Kidney (tissue), 14 donors: ENCODE data around the gene NINL. TPM values are rescaled to one million over a fixed set of nuclear protein-coding genes. Genes with fewer than 3 reads are reported as not detected.

Experiments
- DNase-seq, 5 donors: peaks; one replicate each; pipeline ENCODE4 v3.0.0-alpha.2; 2013 to 2020
- FAIRE-seq: peaks from 2 replicates; lab custom pipeline; 2012; peaks lifted over from hg19 to GRCh38; lab: Jason Lieb, UNC
- H3K27ac ChIP-seq, 2 donors: one replicate each; pipeline ENCODE4 v1.7.0; 2013; ENCODE audit warnings: low read depth in 2 of 2, low read length in 2 of 2, inconsistent platforms in 1 of 2
- H3K27me3 ChIP-seq: one replicate; pipeline ENCODE4 v1.7.1; 2013; ENCODE audit warnings: low read length, inconsistent platforms; ENCODE audit not compliant: control insufficient read depth, insufficient read depth
- H3K36me3 ChIP-seq, 3 donors: one replicate each; pipeline versions ENCODE4 v1.7.0 to v1.7.1; 2013; ENCODE audit warnings: low read length in 3 of 3, control low read depth in 1 of 3, inconsistent platforms in 1 of 3; ENCODE audit not compliant: insufficient read depth in 3 of 3, control insufficient read depth in 2 of 3
- H3K4me1 ChIP-seq, 3 donors: one replicate each; pipeline versions ENCODE4 v1.7.0 to v1.7.1; 2013; ENCODE audit warnings: low read length in 3 of 3, inconsistent platforms in 1 of 3, low read depth in 1 of 3; ENCODE audit not compliant: control insufficient read depth in 2 of 3, insufficient read depth in 2 of 3
- H3K4me3 ChIP-seq, 3 donors: one replicate each; pipeline versions ENCODE4 v1.7.0 to v1.8.1; 2013; ENCODE audit warnings: low read length in 3 of 3, control low read depth in 1 of 3, inconsistent platforms in 1 of 3
- H3K9ac ChIP-seq, 3 donors: one replicate each; pipeline versions ENCODE4 v1.7.0 to v1.7.1; 2013; ENCODE audit warnings: low read length in 3 of 3, control low read depth in 1 of 3, inconsistent platforms in 1 of 3
- H3K9me3 ChIP-seq, 3 donors: one replicate each; pipeline versions ENCODE4 v1.7.0 to v1.7.1; 2013; ENCODE audit warnings: low read length in 3 of 3, control low read depth in 1 of 3, inconsistent platforms in 1 of 3; ENCODE audit not compliant: control insufficient read depth in 2 of 3, insufficient read depth in 1 of 3
- CTCF ChIP-seq: IDR thresholded peaks from 3 replicates; pipeline ENCODE4 v1.5.1; 2012; ENCODE audit warnings: mild to moderate bottlenecking, moderate library complexity, borderline replicate concordance; ENCODE audit not compliant: insufficient read depth; ENCODE audit errors: extremely low read depth
- intact Hi-C: fragments of 100-400 bp; cut with DNase I; formaldehyde crosslinking; loops from one replicate; pipeline ENCODE4 v1.11.1; 2022
- polyA plus RNA-seq: library from polyadenylated mRNA; stranded (reverse); fragments of 350-450 nt; fragmentation: Illumina TruSeq; extraction: RNeasy Lipid Tissue Mini Kit (QIAGEN cat#74804); gene quantifications from one replicate; pipeline ENCODE4 v1.2.3, GENCODE V29; 2014; ENCODE audit warnings: low read depth, low replicate concordance; ENCODE audit not compliant: insufficient read depth
- total RNA-seq: library from RNA; stranded (reverse); fragmentation: NEBNext Ultra II Directional; extraction: Animal tissue kit (Norgen Biotek cat#: 25700); gene quantifications from one replicate; pipeline ENCODE4 v1.2.1, GENCODE V29; 2021
- donor health status: control.
- donor health status: control.
- donor health status: control.
- donor health status: control.
- donor health status: control.
- donor health status: DM: yes; HTN: yes; CAD: no.
- donor health status: Normal renal cell carcinoma (clear cell type).

NINL gene
- total and polyA plus RNA-seq, 2 donors from 2014 or later: 23.4 to 25.2 TPM

DNA sequence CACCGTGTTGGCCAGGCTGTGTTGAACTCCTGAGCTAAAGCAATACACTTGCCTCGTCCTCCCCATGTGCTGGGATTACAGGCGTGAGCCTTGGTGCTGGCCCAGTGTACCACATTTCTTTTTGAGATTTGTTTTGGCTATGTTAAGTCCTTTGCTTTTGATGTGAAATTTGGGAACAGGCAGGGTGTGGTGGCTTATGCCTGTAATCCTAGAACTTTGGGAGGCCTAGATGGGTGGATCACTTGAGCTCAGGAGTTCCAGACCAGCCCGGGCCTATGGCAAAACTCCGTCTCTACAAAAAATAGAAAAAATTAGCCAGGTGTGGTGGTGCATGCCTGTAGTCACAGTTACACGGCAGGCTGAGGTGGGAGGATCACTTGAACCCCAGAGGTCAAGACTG lies 137.7 kb downstream of the NINL start:
- Histone ChIP-seq H3K27me3 (no peaks in the 10 kb centered on the region), H3K36me3 (peaks cover 0 to 8% (median 4%) of the 10 kb centered on the region in 3 donors), H3K9ac (no peak overlapping the region), H3K27ac (no peak overlapping the region), H3K9me3 (no peaks in the 10 kb centered on the region), H3K4me1 (no peaks in the 10 kb centered on the region), H3K4me3 (no peak overlapping the region)
- FAIRE-seq (no peak), DNase-seq (no peak)
- TF ChIP-seq CTCF: no peak
- intact Hi-C loops: no loop called here

GRCh38 chr20:25444556-25444955 lies 140.8 kb downstream of the NINL start:
- Histone ChIP-seq H3K4me3 (no peak overlapping the region), H3K27ac (no peak overlapping the region), H3K9me3 (no peaks in the 10 kb centered on the region), H3K4me1 (no peaks in the 10 kb centered on the region), H3K36me3 (no peaks in the 10 kb centered on the region), H3K9ac (no peak overlapping the region), H3K27me3 (no peaks in the 10 kb centered on the region)
- DNase-seq: no peak
- FAIRE-seq: no peak
- intact Hi-C loops: no loop called here
- TF ChIP-seq CTCF: no peak

DNA sequence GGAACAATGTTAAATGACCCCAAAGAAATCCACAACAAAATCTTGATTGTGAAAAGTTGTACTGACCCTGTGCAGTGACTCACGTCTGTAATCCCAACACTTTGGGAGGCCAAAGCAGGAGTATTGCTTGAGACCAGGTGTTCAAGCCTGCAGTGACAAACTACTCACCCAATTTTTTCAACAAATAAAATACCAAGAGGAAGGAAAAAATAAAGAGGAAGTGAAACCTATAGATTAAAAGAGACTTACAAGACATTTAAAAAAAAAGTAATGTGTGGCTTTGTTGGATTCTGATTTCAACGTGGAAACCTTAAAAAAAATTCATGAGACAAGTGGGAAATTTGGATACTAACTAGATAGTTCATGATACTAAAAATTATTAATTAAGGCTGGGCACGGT lies 146.0 kb downstream of the NINL start:
- FAIRE-seq (no peak), DNase-seq (no peak)
- Histone ChIP-seq H3K4me1 (peaks cover 0 to 3% (median 0%) of the 10 kb centered on the region in 3 donors), H3K27ac (no peak overlapping the region), H3K36me3 (no peaks in the 10 kb centered on the region), H3K9ac (no peak overlapping the region), H3K27me3 (no peaks in the 10 kb centered on the region), H3K9me3 (no peaks in the 10 kb centered on the region), H3K4me3 (no peak overlapping the region)
- intact Hi-C loops: no loop called here
- no peak for TF ChIP-seq CTCF

- peak in 2 of 5 donors; percentile 19 to 34 for DNase-seq
- FAIRE-seq: no peak
- H3K27ac ChIP-seq: no peak overlapping the region
- H3K9ac ChIP-seq: no peak overlapping the region
- no peaks in the 10 kb centered on the region for H3K27me3 ChIP-seq
- no peak overlapping the region for H3K4me3 ChIP-seq
- intact Hi-C loops: no loop called here
- no peak for TF ChIP-seq CTCF
- peaks cover 0 to 3% (median 0%) of the 10 kb centered on the region in 3 donors for H3K4me1 ChIP-seq
- H3K9me3 ChIP-seq: no peaks in the 10 kb centered on the region
- H3K36me3 ChIP-seq: no peaks in the 10 kb centered on the region
These were observed 148.2 kb downstream of the NINL start for GRCh38 chr20:25437153-25437581.
